Measurements from ENCODE around the gene ELL2. TPM values are rescaled to one million over a fixed set of nuclear protein-coding genes. Genes with fewer than 3 reads are reported as not detected.

Gene ELL2
- total and polyA plus RNA-seq, 11 donors = 6.7 to 74.5 (median 31.1) TPM

DNA sequence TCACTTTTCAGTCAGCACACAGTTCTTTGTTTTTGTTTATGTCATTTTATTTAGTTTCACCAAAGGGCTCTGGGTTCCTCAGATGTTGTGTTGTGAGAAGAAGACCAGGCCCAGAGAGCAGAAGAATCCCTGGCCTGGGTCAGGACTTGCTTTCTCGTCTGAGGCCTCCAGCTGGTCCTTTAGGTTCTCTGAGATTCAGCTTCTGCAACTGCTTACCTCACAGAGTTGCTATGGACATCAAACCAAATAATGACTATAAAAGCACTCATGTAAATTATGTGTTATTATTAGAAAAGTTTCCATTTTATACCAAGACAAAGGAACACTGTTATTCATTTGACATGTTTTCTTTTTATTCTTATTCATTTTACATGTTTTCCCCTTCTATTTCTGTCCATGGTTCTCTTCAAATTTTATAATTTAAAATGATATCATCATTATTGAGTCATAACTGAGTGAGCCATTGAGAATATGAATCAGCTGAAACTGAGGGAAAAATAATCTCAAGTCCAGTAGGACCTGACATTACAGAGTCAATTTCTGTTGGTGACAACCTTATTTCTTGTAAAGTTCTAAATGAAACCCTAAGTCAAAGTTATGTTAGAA lies 95.1 kb downstream of the ELL2 start:
- H3K36me3 ChIP-seq = no peaks in the 10 kb centered on the region
- no peak for ATAC-seq
- H3K27me3 ChIP-seq = no peaks in the 10 kb centered on the region
- H3K4me1 ChIP-seq = peaks cover 0 to 83% (median 16%) of the 10 kb centered on the region in 12 donors
- WGBS, 4 donors = 58 to 82% (median 71%) methylated on average over 1 of the region's 1 CpG
- no peak for DNase-seq
- no peak for TF ChIP-seq POLR2A (IDR thresholded peaks at IDR 0.05)
- TF ChIP-seq, protein P1, sequence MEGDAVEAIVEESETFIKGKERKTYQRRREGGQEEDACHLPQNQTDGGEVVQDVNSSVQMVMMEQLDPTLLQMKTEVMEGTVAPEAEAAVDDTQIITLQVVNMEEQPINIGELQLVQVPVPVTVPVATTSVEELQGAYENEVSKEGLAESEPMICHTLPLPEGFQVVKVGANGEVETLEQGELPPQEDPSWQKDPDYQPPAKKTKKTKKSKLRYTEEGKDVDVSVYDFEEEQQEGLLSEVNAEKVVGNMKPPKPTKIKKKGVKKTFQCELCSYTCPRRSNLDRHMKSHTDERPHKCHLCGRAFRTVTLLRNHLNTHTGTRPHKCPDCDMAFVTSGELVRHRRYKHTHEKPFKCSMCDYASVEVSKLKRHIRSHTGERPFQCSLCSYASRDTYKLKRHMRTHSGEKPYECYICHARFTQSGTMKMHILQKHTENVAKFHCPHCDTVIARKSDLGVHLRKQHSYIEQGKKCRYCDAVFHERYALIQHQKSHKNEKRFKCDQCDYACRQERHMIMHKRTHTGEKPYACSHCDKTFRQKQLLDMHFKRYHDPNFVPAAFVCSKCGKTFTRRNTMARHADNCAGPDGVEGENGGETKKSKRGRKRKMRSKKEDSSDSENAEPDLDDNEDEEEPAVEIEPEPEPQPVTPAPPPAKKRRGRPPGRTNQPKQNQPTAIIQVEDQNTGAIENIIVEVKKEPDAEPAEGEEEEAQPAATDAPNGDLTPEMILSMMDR (IDR thresholded peaks at IDR 0.05) = no peak
- intact Hi-C loops (cut with DNase I) = loop anchor here in 2 of 10 donors (10.0 kb wide), 2 partner anchors 88 to 738 kb away; no protein-coding TSS in a partner anchor
- no peak overlapping the region for H3K4me3 ChIP-seq
- no peaks in the 10 kb centered on the region for H3K9me3 ChIP-seq
- peak overlapping the region in 1 of 12 donors; percentile 44 for H3K27ac ChIP-seq

DNA sequence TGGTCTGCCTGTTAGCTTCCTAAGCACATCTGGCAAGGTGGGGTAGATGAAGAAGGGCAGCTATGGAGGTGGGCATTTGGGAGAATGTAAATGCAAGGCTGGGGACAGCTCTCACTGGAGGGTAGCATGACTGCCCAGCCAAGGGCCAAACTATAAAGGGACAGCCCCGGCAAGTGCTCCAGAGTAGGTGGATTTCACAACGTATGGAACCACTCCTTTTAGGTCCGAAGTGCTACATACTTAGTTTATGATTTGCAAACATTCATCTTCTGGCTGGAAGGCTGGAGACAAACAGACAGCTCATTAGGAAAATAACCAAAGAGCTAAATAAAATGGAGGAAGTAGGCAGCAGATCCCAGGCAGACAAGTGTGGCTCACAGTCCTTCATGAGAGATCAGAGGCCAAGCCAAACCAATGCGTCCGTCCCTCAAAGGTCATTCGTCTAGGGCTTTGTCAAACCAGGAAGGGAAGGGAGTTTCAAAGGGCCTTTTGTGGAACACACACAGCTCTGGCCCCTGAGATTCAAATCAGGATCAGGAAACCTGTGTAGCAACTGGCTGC lies 96.6 kb downstream of the ELL2 start:
- H3K27me3 ChIP-seq = no peaks in the 10 kb centered on the region

DNA sequence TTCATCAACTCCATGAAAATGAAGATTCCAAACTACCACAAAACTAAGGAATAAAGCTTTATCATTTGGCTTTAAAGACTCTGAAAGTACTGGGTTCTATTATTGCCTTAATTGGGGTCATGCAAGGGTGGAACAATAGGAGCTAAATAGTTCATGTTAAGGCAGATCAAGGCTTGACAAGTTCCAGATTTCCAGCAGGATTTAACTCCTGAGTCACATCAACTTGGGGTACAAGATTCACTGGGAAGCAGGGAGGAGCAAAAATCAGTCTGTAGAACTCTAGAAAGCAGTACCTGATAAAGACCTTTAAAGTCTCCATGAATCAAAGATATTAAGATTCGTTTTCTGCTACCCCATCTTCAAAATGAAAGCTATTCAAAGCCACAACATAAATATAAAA lies 97.2 kb downstream of the ELL2 start:
- H3K4me3 ChIP-seq = no peak overlapping the region
- peak overlapping the region in 1 of 12 donors; percentile 89 for H3K27ac ChIP-seq
- intact Hi-C loops (cut with DNase I) = loop anchor here in 6 of 10 donors (5.0 to 10.0 kb wide), 5 partner anchors 90 to 740 kb away; no protein-coding TSS in a partner anchor
- no peak for ATAC-seq
- H3K4me1 ChIP-seq = peaks cover 0 to 83% (median 22%) of the 10 kb centered on the region in 12 donors
- DNase-seq = no peak
- H3K9me3 ChIP-seq = no peaks in the 10 kb centered on the region
- no peaks in the 10 kb centered on the region for H3K36me3 ChIP-seq
- WGBS, 4 donors = 92 to 97% (median 93%) methylated on average over 1 of the region's 1 CpG
- TF ChIP-seq, protein P1 (IDR thresholded peaks at IDR 0.05) = no peak
- TF ChIP-seq POLR2A (IDR thresholded peaks at IDR 0.05) = no peak
- H3K27me3 ChIP-seq = no peaks in the 10 kb centered on the region

More for the DNA sequence above, 96.6 kb downstream of the ELL2 start:
- H3K4me3 ChIP-seq = no peak overlapping the region
- peak overlapping the region in 1 of 12 donors; percentile 44 for H3K27ac ChIP-seq
- peaks cover 0 to 83% (median 23%) of the 10 kb centered on the region in 12 donors for H3K4me1 ChIP-seq
- 76 to 85% (median 84%) methylated on average over 6 of the region's 6 CpGs for WGBS, 4 donors
- no peak for DNase-seq
- no peak for TF ChIP-seq POLR2A (IDR thresholded peaks at IDR 0.05)
- TF ChIP-seq, protein P1 (IDR thresholded peaks at IDR 0.05) = no peak
- intact Hi-C loops (cut with DNase I) = loop anchor here in 6 of 10 donors (5.0 to 10.0 kb wide), 5 partner anchors 90 to 740 kb away; no protein-coding TSS in a partner anchor
- H3K9me3 ChIP-seq = no peaks in the 10 kb centered on the region
- no peaks in the 10 kb centered on the region for H3K36me3 ChIP-seq
- no peak for ATAC-seq

DNA sequence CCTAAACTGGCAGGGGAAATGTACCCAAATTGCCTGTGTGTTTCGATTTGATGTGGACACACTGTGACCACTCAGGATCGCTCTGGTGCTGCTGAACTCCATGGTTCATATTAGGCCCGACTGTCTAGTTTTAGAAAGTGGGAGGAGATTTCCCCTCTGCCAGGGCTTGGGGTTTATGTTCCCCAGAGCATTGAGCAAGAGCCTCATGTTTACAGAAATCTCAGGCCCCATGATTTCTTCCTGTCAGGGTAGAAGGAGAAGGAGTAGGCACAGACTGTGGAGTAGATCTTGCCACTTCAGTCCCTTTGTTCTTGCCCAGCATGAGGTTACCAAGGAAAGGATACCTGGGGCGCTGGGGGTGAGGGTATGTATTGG lies 98.3 kb downstream of the ELL2 start:
- Histone ChIP-seq H3K27ac (peak overlapping the region in 4 of 12 donors; percentile 40 to 89 (median 57)), H3K4me1 (peaks cover 0 to 83% (median 30%) of the 10 kb centered on the region in 12 donors), H3K9me3 (no peaks in the 10 kb centered on the region), H3K36me3 (no peaks in the 10 kb centered on the region), H3K4me3 (no peak overlapping the region), H3K27me3 (no peaks in the 10 kb centered on the region)
- intact Hi-C loops (cut with DNase I) = loop anchor here in 6 of 10 donors (5.0 to 10.0 kb wide), 5 partner anchors 91 to 741 kb away; no protein-coding TSS in a partner anchor
- TF ChIP-seq, protein P1 (IDR thresholded peaks at IDR 0.05) = no peak
- TF ChIP-seq POLR2A (IDR thresholded peaks at IDR 0.05) = no peak
- no peak for DNase-seq
- WGBS, 4 donors = 77 to 79% (median 77%) methylated on average over 4 of the region's 4 CpGs
- peak in 1 of 4 donors; percentile 14 for ATAC-seq

Measured in heart left ventricle (tissue), 16 donors.